ENCODE measurements around the gene PCDHA7. TPM values are rescaled to one million over a fixed set of nuclear protein-coding genes. Genes with fewer than 3 reads are reported as not detected.

PCDHA7 gene
- total RNA-seq, 1 experiment from 2014 or later: not detected

- no peaks in the 10 kb centered on the region for H3K4me1 ChIP-seq (replicated peaks; ENCODE audit: insufficient read depth)
- ChIA-PET POLR2A (ENCODE audit: unreplicated experiment) (no interaction called here), CTCF (no interaction called here)
- no peak overlapping the region for H3K4me2 ChIP-seq
- H2AFZ ChIP-seq: no peak overlapping the region
- intact Hi-C loops (cut with micrococcal nuclease; ENCODE audit: unreplicated experiment): no loop called here
- H3K9me3 ChIP-seq (ENCODE audit: insufficient read depth, low read depth): no peaks in the 10 kb centered on the region
- no TSS peak for BruUV-seq (replicated peaks)
- TF ChIP-seq EZH2 (IDR thresholded peaks at IDR 0.05; ENCODE audit: low read depth) (no peak), CTCF (conservative IDR thresholded peaks at IDR 0.05) (no peak)
- H3K79me2 ChIP-seq (ENCODE audit: low read depth): no peaks in the 10 kb centered on the region
- H3K27me3 ChIP-seq (ENCODE audit: insufficient read depth, low read depth): no peaks in the 10 kb centered on the region
- no peaks in the 10 kb centered on the region for H3K9me2 ChIP-seq (ENCODE audit: insufficient read depth)
- H3K36me3 ChIP-seq (ENCODE audit: low read depth): no peaks in the 10 kb centered on the region
- no peak for DNase-seq
- no peaks in the 10 kb centered on the region for H3F3A ChIP-seq (ENCODE audit: insufficient read depth, low read depth)
- no peaks in the 10 kb centered on the region for H4K20me1 ChIP-seq (ENCODE audit: insufficient read depth)
- no peak overlapping the region for H3K4me3 ChIP-seq
- no peak overlapping the region for H3K27ac ChIP-seq
These were observed 28.6 kb downstream of the PCDHA7 start for GRCh38 chr5:140862441-140863295.

DNA sequence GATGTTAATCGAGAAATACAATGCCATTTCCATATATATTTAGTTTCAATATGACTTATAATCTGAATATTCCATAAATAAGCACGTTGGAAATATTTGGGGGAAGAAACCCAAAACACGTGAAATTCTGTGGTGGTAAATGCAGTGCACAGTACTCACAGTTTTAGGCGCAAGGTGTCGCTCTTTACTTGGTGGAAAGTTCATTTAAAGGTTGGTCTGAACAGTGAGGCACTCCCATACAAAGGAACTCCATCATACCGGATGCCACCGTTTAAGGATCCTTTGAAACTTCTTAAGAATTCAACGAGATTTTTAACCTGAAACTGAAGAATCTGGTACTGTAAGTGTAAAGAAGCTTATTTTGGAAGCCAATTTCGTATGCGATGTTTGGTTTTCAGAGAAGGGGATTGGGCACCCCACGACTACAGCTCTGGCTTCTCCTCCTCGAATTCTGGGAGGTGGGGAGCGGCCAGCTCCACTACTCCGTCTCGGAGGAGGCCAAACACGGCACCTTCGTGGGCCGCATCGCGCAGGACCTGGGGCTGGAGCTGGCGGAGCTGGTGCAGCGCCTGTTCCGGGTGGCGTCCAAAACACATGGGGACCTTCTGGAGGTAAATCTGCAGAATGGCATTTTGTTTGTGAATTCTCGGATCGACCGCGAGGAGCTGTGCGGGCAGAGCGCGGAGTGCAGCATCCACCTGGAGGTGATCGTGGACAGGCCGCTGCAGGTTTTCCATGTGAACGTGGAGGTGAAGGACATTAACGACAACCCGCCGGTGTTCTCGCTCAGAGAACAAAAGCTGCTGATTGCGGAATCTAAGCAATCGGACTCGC lies 34.9 kb downstream of the PCDHA7 start, which contains the start of gene PCDHA11:
Gene PCDHA11, plus strand, starts transcription at position 237 of the 834 bp plus-strand sequence. Its CDS starts 147 bp downstream, at position 384.
- Histone ChIP-seq H3K4me2 (peak within 1 kb of the TSS; percentile 6), H3K4me3 (no peak within 1 kb of the TSS), H3K27me3 (ENCODE audit: insufficient read depth, low read depth) (no peaks in the 10 kb centered on the region), H3K9me2 (ENCODE audit: insufficient read depth) (no peaks in the 10 kb centered on the region), H3K9me3 (ENCODE audit: insufficient read depth, low read depth) (no peaks in the 10 kb centered on the region), H3F3A (ENCODE audit: insufficient read depth, low read depth) (no peaks in the 10 kb centered on the region), H3K79me2 (ENCODE audit: low read depth) (no peaks in the 10 kb centered on the region), H3K36me3 (ENCODE audit: low read depth) (no peaks in the 10 kb centered on the region), H2AFZ (no peak within 1 kb of the TSS), H3K4me1 (replicated peaks; ENCODE audit: insufficient read depth) (no peaks in the 10 kb centered on the region), H3K27ac (no peak within 1 kb of the TSS), H4K20me1 (ENCODE audit: insufficient read depth) (no peaks in the 10 kb centered on the region)
- BruUV-seq (replicated peaks): no TSS peak
- no peak for DNase-seq
- TF ChIP-seq CTCF (conservative IDR thresholded peaks at IDR 0.05) (peak; percentile 44; the same call in 1 of the 2 replicates), EZH2 (IDR thresholded peaks at IDR 0.05; ENCODE audit: low read depth) (no peak)
- ChIA-PET CTCF (interaction anchor here (0.6 to 1.1 kb wide), 3 partner anchors 32 to 171 kb away, joined by 3 to 9 read pairs (median 3); no protein-coding TSS in a partner anchor), POLR2A (ENCODE audit: unreplicated experiment) (no interaction called here)
- intact Hi-C loops (cut with micrococcal nuclease; ENCODE audit: unreplicated experiment): loop anchor here (1.0 to 2.0 kb wide), 2 partner anchors 58 to 172 kb away; partner anchors contain the start of gene PCDHAC1

GRCh38 chr5:140869555-140869886 lies 35.5 kb downstream of the PCDHA7 start:
- CTCF ChIA-PET: interaction anchor here (0.6 to 1.1 kb wide), 4 partner anchors 31 to 273 kb away, joined by 3 to 9 read pairs (median 4); no protein-coding TSS in a partner anchor
- no peak overlapping the region for H2AFZ ChIP-seq
- no TSS peak for BruUV-seq (replicated peaks)
- no peaks in the 10 kb centered on the region for H3K9me3 ChIP-seq (ENCODE audit: insufficient read depth, low read depth)
- no peaks in the 10 kb centered on the region for H4K20me1 ChIP-seq (ENCODE audit: insufficient read depth)
- no peak overlapping the region for H3K27ac ChIP-seq
- TF ChIP-seq CTCF (conservative IDR thresholded peaks at IDR 0.05) (no peak), EZH2 (IDR thresholded peaks at IDR 0.05; ENCODE audit: low read depth) (no peak)
- H3F3A ChIP-seq (ENCODE audit: insufficient read depth, low read depth): no peaks in the 10 kb centered on the region
- no peak overlapping the region for H3K4me2 ChIP-seq
- no peaks in the 10 kb centered on the region for H3K36me3 ChIP-seq (ENCODE audit: low read depth)
- no peaks in the 10 kb centered on the region for H3K27me3 ChIP-seq (ENCODE audit: insufficient read depth, low read depth)
- H3K4me1 ChIP-seq (replicated peaks; ENCODE audit: insufficient read depth): no peaks in the 10 kb centered on the region
- H3K9me2 ChIP-seq (ENCODE audit: insufficient read depth): no peaks in the 10 kb centered on the region
- no peak for DNase-seq
- POLR2A ChIA-PET (ENCODE audit: unreplicated experiment): no interaction called here
- H3K4me3 ChIP-seq: no peak overlapping the region
- H3K79me2 ChIP-seq (ENCODE audit: low read depth): no peaks in the 10 kb centered on the region
- intact Hi-C loops (cut with micrococcal nuclease; ENCODE audit: unreplicated experiment): loop anchor here (2.0 kb wide), 1 partner anchor 57 kb away; the partner anchor contains the start of gene PCDHAC1

Measured in PC-9 (cell line).